DOHH2 (cell line): ENCODE measurements around the gene GRIA3.

Experiments
- CTCF ChIP-seq: fragments of 200-600 bp; sonication (generic); IDR thresholded peaks from one replicate; pipeline ENCODE4 v1.5.1; 2014; ENCODE audit warnings: antibody characterized with exemption, mild to moderate bottlenecking, low read depth, low read length; ENCODE audit not compliant: poor library complexity, severe bottlenecking
- EZH2phosphoT487 ChIP-seq: fragments of 200-600 bp; sonication (generic); IDR thresholded peaks from 2 replicates; pipeline ENCODE4 v1.6.1; 2017; ENCODE audit warnings: borderline replicate concordance, mild to moderate bottlenecking, antibody characterized with exemption, low read length, moderate library complexity, mixed read lengths

GRCh38 chrX:123236859-123237258 is 52.8 kb downstream of the GRIA3 start:
- no peak for TF ChIP-seq EZH2phosphoT487
- TF ChIP-seq CTCF = no peak
